Stimulated activated CD4-positive, alpha-beta T cell treated with anti-CD3 and anti-CD28 coated beads, Interleukin-4, amount 100 ng/mL, for 48 hours (primary cell): ENCODE measurements around the gene DYNC1H1.

Experiments used
- DNase-seq, 2 donors: peaks; one replicate each; pipeline ENCODE4 v3.0.0-alpha.2; 2020; ENCODE audit warnings: low read depth in 2 of 2

DYNC1H1 gene

DNA sequence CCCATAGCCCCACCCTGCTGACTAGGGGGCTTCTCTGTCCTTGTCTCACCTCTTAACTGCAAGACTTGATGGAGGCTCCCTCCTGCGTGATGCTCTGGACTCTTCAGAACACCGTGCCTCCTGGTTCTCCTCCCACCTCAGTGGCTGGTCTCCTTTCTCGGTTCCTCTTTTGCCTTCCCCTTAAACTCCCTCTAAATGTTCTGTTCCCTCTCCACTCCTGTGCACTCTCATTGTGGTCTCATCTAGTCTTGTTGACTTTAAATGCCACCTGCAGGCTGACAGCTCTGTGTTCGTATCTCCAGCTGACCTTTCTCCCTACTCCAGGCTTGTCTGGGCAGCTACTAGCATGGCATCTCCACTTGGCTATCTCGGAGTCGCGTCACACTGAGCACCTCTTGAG lies 28.3 kb downstream of the DYNC1H1 start:
- DNase-seq: no peak

DNA sequence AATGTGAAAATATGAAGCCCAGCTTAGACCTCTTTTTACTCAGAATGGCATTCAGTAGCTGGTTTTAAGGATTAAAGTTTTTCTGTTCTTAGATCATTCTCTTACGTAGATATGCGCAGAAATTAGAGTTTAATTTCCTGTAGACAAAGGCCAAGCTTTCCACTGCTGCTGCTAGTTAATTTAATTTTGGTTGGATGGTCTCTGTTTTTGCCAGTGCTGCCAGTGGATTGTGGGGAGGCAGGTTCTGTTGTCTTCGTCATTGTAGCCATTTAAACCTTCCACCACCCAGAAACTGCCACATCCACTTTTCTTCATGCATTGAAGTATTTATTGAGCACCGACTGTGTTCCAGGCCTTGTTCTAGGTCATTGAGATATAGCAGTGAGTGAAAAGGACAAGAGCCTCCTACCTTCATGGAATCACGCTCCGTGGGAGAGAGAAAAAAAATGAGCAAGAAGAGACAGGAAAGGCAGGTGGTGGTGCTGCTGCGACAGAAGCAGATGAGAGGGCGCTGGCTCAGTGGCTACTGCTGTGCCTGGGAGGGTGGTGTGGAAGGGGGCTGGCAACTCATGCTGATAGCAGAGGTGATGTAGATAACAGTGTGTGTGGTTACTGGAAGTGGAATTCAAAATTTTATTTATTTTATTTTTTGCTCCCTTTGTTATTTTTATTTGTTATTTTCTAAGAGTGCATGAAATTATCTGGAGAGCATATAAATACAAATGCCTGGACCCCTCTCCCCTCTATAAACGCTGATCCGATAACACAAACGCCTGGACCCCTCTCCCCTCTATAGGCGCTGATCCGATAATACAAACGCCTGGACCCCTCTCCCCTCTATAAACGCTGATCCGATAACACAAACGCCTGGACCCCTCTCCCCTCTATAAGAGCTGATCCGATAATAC lies 33.3 kb downstream of the DYNC1H1 start:
- DNase-seq: no peak

DNA sequence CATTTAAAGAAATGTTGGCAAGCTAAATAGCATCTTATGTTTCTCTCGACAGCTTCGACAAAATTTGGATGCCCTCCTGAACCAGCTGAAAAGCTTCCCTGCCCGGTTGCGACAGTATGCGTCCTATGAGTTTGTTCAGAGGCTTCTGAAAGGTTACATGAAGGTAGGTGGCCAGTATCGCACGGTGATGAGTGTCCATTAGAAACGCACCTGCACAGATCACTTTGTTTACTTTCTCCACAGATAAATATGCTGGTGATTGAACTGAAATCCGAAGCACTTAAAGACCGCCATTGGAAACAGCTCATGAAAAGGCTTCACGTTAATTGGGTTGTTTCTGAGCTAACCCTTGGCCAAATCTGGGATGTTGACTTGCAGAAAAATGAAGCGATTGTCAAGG lies 36.5 kb downstream of the DYNC1H1 start:
- no peak for DNase-seq

DNA sequence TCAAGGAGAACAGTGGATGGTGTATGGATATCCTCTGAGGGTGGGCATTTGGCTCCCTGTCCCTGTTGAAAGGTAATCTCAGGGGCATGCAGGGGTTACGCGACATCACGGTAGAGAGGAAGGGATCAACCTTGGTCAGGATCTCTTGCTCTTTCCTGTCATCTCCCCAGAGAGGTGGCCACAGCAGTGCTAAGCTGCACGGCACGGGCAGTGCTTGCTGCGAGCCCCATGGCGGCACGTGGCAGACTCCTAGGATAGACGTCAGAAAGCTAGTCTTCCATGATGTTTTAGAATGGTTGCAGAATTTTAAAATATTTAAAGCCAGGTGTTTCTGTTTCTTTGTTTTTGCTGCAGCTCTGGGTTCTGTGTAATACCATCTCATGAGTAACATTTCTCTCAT lies 41.0 kb downstream of the DYNC1H1 start:
- no peak for DNase-seq

DNA sequence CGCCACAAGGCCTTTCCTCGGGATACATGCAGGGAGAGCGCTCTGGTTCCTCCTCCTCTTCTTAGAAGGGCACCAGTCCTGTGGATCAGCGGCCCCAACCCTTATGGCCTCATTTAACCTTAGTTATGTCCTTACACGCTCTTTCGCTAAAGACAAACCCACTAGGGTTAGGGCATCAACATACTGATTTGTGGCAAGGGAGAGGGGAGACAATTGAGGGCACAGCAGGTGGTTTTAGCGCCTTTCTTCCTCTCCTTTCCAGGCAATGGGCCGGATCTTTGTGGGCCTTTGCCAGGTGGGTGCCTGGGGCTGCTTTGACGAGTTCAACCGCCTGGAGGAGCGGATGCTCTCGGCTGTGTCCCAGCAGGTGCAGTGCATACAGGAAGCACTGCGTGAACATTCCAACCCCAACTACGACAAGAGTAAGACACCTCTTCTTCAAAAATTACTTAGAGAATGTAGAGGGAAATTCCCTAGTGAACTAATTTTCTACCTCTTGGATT lies 43.6 kb downstream of the DYNC1H1 start:
- DNase-seq: no peak

DNA sequence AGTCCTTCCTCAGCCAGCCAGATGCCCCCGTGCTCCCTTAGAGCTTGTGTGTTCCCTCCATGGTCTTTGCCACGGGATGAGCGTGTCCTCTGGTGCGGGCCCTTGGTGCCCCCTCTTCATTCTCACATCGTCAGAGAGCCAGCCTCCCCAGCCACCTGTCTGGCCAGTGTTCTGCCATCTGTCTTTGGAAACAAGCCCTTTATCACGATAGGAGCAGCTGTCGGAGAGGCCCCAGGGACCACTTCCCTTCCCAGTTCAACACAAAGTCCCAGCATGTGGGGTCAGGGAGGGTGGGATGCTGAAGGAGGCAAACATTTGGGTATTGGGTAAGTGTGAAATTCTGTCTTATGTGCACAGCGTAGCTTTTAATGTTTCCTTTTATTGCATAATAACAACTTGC lies 44.5 kb downstream of the DYNC1H1 start:
- no peak for DNase-seq

DNA sequence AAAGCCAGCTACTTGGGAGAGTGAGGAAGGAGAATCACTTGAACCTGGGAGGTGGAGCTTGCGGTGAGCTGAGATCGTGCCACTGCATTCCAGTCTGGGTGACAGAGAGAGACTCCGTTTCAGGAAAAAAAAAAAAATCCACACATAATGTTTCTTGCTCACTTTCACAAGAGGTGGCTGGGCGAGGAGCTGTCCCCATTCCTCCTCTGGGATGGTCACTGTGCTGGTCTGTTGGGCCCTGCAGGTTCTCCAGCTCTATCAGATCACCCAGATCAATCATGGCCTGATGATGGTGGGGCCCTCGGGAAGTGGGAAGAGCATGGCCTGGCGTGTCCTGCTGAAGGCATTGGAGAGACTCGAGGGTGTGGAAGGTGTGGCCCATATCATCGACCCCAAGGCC lies 47.3 kb downstream of the DYNC1H1 start:
- DNase-seq: no peak

DNA sequence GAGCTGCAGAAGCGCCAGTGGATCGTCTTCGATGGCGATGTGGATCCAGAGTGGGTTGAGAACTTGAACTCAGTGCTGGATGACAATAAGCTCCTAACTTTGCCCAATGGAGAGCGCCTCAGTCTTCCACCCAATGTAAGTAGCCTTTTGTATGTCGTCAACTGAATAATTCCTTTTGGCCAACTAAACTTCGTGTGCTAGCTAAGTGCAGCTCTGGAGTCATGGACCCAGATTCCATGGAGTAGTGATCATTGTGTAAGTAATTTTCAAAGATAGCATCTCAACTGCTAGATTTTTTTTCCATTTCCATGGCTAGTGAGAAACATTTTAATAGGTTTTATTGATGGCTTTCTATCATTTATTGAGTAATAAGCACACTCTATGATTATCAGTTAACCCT lies 48.0 kb downstream of the DYNC1H1 start:
- no peak for DNase-seq

DNA sequence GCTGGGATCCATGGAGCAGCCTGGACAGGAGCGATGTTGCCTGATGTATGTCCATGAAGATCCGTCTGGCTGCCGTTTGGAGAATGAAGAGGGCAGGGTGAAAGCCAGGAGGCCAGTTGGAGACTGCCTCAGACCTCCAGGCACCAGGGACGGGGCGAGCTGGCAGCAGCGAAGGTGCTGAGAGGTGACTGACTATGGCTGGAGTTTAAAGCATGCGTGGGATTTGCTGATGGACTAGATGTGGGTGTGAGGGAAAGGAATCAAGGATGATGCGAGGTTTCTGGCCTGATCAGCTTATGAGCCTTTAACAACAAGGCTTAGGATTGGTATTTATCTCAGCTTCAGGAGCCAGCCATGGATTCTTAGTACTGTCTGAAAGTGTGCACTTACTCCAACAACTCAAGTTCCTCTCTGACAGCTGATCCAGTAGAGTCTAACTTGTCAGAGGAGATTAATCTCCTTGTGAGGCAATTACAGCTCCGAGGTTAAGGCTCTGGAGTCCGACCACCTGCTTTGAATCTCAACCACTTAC lies 49.4 kb downstream of the DYNC1H1 start:
- no peak for DNase-seq

DNA sequence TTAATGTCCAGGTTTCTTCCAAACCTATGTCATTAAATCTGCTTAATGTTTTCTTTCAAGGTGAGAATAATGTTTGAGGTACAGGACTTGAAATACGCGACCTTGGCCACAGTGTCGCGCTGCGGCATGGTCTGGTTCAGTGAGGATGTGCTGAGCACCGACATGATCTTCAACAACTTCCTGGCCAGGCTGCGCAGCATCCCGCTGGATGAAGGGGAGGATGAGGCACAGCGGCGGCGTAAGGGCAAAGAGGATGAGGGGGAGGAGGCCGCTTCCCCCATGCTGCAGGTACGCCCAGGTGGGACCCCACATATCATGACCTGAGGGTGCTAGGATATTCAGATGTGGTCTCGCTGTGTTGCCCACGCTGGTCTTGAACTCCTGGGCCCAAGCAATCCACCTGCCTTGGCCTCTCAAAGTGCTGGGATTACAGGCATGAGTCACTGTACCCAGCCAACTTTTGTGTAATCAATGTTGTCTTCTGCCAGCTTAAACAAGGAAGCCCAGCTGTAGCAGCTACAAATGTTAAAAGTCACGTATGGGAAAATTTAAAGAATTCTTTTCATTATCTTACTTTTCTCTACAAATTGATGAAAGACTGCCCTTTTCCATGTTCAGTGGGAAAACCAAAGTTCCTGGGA lies 50.8 kb downstream of the DYNC1H1 start:
- no peak for DNase-seq

DNA sequence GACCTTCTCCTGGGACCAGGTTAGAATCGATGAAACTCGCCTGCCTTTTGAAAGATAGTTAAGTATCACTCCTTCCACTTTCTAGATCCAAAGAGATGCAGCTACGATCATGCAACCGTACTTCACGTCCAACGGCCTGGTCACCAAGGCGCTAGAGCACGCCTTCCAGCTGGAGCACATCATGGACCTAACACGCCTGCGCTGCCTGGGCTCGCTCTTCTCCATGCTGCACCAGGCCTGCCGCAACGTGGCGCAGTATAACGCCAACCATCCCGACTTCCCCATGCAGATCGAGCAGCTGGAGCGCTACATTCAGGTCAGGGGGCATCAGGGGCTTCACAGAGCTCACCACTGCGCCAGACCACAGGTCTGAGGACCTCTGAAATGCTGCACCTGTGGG lies 51.4 kb downstream of the DYNC1H1 start:
- DNase-seq: no peak

DNA sequence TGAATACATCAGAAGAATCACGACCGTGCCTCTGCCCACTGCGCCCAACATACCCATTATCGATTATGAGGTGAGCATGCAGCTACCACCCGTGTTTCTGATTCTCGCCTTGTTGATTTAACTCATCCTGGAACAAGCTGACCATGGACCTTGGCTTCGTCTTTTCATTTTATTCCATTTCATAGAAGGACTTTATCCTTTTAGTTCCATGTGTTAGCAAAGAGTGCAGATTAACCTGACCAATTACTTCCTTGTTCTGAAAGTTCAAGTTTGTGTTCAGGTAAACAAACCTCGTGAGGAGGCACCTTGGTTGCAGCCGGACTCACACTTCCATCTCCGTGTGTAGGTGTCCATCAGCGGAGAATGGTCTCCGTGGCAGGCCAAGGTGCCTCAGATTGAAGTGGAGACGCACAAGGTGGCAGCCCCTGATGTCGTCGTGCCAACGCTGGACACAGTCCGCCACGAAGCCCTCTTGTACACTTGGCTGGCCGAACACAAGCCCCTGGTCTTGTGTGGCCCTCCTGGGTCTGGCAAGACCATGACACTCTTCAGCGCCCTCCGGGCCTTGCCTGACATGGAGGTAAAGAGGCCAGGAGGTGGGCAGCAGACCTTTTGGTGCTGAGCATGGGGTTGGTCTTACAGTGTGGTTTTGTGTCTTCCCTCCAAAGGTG lies 52.2 kb downstream of the DYNC1H1 start:
- DNase-seq: no peak

DNA sequence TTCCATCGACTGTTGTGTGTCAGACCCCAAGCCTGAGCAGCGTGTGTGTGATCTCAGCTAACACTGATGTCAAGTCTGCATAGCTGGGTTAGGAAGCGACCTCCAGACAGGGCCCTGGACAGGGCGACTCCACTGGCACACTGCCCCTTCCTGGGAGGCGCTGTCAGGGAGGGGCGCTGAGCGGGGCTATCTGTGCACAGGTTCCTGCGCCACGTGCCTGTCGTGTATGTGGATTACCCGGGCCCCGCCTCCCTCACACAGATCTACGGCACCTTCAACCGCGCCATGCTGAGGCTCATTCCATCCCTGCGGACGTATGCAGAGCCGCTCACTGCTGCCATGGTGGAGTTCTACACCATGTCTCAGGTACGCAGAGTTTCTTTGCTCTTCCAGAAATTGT lies 53.9 kb downstream of the DYNC1H1 start:
- DNase-seq: no peak

DNA sequence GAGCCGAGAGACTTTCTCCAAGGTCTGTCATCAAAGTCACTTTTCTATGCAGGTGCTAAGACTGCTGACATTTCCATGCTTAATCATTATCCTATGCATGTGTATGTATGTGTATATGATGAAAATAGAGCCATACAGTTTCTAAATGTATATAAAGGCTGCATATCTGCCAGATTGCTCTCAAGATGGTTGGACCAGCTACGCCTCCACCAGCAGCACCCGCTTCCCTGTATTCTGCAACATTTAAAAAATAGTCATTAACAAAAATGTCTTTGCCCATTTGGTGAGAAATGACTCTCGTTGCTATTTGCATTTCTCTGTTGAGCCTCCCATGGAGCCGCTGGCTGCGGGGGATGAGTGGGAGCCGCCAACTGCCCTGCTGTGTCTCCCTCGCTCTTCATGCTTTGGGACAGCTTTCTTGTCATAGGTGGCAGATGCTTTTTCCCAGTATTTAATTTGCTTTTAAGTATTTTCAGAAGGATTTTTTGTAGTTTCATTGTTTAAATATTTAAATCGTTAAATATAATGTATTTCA lies 54.7 kb downstream of the DYNC1H1 start:
- no peak for DNase-seq

DNA sequence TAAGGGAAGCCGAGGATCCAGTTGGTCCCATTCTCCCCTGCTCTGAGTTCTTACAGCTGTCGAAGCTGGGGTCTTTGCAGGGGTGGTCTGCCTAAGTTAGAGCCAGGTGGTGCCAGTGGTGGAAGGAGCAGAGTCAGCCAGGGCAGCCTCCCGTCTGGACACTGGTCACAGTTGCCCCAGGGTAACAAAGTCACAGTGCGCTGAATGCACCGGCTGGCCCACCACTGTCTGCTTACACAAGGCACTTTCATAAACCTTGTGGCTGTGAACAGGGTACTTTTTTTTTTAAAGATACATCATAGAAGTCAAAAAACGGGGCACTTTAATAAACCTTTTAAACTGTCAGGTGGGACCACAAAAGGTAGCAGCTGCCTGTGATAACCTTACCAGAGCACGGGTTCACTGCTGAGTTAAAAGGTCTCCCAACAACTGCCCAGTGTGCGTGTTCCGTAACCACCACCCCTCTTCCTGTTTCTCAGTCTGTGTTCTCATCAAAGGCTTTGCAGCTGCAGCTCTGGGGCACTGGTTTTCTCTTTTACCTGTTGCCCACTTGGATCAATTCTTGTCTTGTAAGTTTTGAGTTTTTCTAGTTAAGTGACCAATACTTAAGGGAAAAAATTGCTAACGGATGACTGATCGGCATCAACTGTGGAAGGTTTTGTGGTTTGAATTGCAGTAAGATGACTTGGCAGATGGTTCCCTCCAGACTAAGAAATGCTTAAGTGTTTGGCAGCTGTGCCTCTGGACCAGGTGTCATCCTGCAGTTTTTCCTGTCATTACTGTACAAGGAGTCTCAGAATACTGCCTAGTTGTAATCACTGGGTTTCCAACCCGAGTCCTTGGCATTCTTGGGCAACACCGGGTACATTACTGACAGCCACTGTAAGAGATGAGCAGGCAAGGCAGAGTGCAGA lies 55.9 kb downstream of the DYNC1H1 start:
- DNase-seq: peak; percentile 30

DNA sequence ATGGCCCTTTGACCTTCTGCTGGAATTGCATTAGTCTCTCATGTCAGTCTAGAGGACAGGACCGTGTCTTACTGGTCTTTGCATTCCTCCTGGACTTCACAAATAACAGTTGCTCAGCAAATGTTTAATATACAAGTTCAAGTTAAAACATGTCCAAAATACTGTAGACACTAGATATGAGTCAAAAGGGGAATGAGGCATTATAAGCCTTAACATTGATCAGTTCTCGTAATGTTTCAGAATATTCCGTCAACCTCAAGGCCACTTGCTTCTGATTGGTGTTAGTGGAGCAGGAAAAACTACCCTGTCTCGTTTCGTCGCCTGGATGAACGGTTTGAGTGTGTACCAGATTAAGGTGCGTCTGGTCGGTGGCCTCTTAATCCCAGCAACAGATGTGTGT lies 62.6 kb downstream of the DYNC1H1 start:
- no peak for DNase-seq

DNA sequence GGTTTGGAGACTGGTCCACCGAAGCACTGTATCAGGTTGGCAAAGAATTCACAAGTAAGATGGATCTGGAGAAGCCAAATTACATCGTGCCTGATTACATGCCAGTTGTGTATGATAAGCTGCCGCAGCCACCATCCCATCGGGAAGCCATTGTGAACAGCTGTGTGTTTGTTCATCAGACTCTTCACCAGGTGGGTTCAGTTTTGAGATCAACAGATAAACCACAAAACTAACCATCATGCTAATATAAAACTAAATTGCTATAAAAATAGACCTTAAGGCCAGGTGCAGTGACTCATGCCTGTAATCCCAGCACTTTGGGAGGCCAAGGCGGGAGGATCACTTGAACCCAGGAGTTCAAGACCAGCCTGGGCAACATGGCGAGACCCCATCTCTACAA lies 63.6 kb downstream of the DYNC1H1 start:
- DNase-seq: no peak

DNA sequence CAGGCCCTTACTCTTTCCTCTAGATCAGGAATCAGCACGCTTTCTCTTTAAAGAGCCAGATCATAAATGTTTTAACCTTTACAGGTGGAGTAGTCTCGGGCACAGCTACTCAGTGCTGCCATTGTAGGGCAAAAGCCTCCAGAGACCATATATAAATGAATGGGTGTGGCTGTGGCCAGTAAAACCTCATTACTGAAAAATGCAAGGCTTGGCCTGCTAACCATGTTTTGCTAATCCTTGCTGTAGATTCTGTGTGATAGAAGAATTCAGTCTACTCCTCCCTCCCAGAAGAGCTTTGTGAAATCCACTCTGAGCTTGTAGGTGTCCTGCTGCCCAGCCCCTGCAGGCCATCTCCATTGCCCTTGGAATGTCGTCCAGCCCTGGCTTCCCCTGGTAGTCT lies 64.4 kb downstream of the DYNC1H1 start:
- DNase-seq: no peak

DNA sequence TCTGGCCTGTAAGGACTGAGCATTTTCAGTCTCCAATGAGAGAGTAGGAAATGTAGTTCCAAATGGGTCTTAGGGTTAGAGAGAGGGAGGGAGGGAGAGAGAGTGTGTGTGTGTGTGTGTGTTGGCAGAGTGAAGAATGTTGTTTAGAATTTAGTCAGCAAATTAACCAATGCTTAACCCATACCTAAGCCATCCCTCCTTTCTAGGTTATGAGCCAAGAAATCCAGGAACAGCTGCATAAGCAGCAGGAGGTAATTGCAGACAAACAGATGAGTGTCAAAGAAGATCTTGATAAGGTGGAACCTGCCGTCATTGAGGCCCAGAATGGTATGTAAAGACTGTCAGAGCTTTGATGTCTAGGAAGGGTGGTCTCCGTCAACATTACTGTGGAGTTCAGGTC lies 65.6 kb downstream of the DYNC1H1 start:
- no peak for DNase-seq

DNA sequence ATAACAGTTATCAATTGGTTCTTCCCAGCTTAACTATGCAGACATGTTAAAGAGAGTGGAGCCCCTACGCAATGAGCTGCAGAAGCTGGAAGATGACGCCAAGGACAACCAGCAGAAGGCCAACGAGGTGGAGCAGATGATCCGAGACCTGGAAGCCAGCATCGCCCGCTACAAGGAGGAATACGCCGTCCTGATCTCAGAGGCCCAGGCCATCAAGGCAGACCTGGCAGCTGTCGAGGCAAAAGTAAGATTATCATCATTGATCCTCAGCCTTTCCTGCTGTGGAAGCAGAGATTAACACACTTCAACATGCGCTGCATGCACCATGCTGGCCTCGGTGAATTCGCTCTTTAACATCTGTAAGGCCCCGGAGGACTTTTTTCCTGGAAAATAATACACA lies 68.9 kb downstream of the DYNC1H1 start:
- DNase-seq: no peak

DNA sequence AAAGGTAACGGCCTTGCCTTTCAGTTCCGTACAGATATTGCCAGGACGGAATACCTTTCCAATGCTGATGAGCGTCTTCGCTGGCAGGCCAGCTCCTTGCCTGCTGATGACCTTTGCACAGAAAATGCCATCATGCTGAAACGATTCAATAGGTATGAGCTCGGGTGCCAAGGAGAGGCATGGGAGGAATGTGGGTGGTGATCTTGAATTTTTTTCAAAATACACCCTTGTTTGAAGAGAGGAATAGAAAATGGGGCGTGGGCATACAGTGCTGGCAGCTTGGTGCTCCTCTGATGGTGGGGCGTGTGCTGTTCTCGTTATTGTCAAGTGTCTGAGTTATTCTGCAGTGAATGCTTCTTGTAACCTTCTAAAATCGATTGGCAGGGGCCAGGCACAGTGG lies 69.9 kb downstream of the DYNC1H1 start:
- no peak for DNase-seq
